Left colon (tissue), 2 donors: ENCODE measurements around the gene TREM1. TPM values are rescaled to one million over a fixed set of nuclear protein-coding genes. Genes with fewer than 3 reads are reported as not detected.

ENCODE experiments used
- ATAC-seq: fragments of 200-7000 bp; cut with Tn5 transposase; one replicate; pipeline ENCODE4 v1.9.1; 2020; ENCODE audit warnings: mild to moderate bottlenecking, moderate library complexity
- DNase-seq, 2 donors: peaks; one replicate each; pipeline ENCODE4 v3.0.0-alpha.2; 2020
- intact Hi-C, 2 donors: fragments of 100-400 bp; cut with DNase I in 1 of 2; cut with micrococcal nuclease in 1 of 2; formaldehyde crosslinking; loops; one replicate each; pipeline versions ENCODE4 v1.11.2 to v1.14.0; 2022; cut with DNase I, micrococcal nuclease
- total RNA-seq, 2 donors: library from RNA; stranded (reverse); fragmentation: NEBNext Ultra II Directional; extraction: Animal tissue kit (Norgen Biotek cat#: 25700); gene quantifications; one replicate each; pipeline ENCODE4 v1.2.1, GENCODE V29; 2021
- donor health status: DM: no; HTN: no; CAD: no.
- donor health status: DM: yes; HTN: yes; CAD: no.

Gene TREM1
- total RNA-seq, 2 donors from 2014 or later = 0.24 TPM; not detected in 1

DNA sequence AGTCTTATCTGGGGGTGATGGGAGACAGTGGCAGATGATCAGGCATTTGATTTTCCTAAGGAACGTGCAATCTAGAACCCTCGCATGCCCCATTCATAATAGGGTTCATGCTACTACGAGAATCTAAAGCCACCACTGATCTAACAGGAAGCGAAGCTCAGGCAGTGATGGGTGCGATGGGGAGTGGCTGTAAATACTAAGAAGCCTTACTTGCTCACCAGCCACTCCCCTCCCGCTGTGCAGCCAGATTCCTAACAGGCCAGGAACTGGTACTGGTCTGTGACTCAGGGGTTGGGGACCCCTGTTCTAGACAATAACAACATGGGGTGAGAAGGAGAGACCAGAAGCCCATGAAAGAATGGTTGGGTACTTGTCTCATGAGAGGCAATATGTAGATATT, 53.8 kb downstream of the TREM1 start:
- ATAC-seq (no peak), DNase-seq (no peak)
- intact Hi-C loops = no loop called here

DNA sequence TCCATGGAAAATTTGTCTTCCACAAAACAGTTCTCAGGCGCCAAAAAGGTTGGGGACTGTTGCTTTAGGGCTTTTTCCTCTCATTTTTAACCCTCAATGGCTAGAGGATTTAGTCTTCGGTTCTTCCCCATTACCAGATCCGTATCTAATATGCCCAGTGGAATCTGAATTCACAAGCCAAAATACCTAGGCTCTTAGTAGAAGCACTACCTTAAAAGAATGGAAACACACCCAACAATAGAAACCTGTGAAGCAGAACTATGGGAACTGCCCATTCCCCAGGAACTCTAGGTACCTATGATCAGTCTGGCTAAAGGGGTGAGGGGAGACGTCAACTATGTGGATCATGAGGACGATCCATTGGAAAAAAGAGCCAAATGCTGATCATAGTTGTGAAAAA, 55.2 kb downstream of the TREM1 start:
- intact Hi-C loops = no loop called here
- ATAC-seq = no peak
- DNase-seq = no peak

DNA sequence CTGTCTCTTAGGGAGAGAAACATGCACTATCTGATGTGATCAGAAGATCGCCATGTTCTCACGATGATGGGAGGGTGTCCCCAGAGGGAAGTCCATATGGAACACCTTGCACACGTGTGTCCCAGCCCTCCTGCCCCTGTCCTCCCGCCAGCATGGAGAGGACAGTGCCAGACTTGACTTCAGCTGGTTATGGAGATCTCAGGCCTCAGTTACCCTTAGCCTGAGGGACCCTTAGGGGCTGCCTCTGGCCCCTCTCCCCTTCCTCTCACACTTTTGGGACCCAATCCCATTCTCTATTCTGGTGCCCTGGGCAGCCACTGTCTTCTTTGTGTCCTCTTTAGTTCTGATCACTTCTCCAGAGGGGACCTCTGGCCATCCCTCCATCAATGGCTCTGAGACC, 56.8 kb downstream of the TREM1 start:
- ATAC-seq = no peak
- intact Hi-C loops = no loop called here

DNA sequence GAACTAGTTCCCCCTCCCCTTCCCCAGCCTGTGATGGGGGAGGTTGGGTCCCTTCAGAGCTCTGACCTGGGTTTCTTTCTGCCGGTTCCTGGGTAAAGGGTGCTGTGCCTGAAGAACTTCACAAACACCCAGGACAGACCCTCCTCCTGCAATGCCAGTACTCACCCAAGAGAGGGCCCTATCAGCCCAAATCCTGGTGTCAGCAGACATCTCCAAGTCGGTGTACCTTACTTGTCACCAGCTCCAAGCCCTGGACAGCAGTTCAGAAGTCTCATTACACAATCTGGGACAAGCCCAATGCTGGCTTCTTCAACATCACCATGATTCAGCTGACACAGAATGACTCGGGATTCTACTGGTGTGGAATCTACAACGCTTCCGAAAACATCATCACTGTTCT, 57.9 kb downstream of the TREM1 start:
- ATAC-seq (no peak), DNase-seq (no peak)
- intact Hi-C loops = no loop called here

More for the DNA sequence above, 56.8 kb downstream of the TREM1 start:
- DNase-seq = no peak

DNA sequence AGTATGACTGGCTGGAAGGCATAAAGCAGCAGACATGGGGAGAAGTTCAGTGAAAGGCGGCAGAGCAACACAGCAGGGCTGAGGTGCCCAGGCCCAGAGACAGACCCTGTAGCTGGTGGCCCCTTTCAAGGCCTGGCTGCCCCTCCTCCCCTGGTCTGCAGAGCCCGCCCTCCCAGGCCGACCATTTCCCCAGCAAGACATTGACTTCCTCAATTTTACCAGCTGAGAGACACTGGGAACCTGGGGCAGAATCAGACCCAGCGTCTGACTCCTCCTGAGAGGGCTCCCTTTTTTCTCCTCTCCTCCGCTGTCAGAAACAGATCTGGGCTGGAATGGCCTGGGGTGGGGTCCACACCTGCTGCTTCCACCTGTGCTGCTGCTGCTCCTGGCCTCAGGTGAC, 58.4 kb downstream of the TREM1 start, which contains the start of gene TREML4:
TREML4 (plus strand) TSS at position 254 of the 400 bp plus-strand sequence; CDS start at position 333, 79 bp downstream.
- ATAC-seq = no peak

DNA sequence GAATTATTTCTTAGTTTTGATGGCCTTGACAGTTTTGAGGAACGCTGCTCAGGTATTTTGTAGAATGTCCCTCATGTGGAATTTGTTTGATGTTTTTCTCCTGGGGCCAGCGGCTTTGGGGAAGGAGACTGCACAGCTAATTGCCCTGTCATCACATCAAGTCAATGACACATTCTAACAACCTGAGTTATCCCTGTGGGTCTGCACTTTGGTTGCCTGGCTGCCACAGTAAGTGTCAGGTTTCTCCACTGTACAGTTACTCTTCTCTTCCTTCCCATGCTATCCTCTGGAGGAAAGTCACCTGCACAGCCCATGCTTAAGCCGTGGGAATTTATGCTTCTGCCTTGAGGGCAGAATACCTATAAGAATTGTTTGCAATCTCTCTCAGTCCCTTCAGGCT, 59.7 kb downstream of the TREM1 start:
- DNase-seq = no peak
- no peak for ATAC-seq
- intact Hi-C loops = no loop called here

More for the DNA sequence above, 58.4 kb downstream of the TREM1 start, which contains the start of gene TREML4:
- intact Hi-C loops = no loop called here
- DNase-seq = no peak

DNA sequence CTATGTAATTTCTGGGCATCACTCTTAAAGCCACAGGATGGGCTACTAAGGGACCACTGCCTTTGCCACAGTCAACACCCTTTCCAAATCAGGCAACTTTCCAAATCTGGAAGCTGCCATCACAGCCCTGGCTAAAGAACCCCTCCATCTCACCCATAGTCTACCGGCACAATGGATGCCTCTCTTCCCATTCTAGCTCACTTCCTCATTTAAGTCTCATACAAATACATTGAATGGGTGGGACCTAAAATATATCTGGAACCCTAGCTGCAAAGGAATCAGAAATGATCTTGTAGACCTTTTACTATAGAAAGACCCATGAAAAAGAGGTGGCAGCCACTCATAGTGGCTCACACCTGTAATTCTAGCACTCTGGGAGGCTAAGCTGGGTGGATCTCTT, 61.7 kb downstream of the TREM1 start:
- intact Hi-C loops = no loop called here
- ATAC-seq (no peak), DNase-seq (no peak)

Other genes starting within 250 kb of the TREM1 start
- gene UNC5CL, start 247.5 kb downstream of the TREM1 start, total RNA-seq = 1 to 10 TPM; 2.2 to 6.6 TPM
- not detected for gene TSPO2, start 244.2 kb downstream of the TREM1 start, total RNA-seq
- not detected for gene APOBEC2, start 233.5 kb downstream of the TREM1 start, total RNA-seq
- gene OARD1, start 214.3 kb downstream of the TREM1 start, total RNA-seq = 10 to 100 TPM; 23.7 to 30.1 TPM
- 10 to 100 TPM; 19.1 to 19.9 TPM for gene NFYA, start 213.7 kb downstream of the TREM1 start, total RNA-seq
- gene TREML1, start 132.3 kb downstream of the TREM1 start, total RNA-seq = not detected
- 1 to 10 TPM in 1 of 2 donors, under 1 TPM in 1; 0.27 to 2.9 TPM for gene TREM2, start 123.6 kb downstream of the TREM1 start, total RNA-seq
- under 1 TPM in 1 of 2 donors, not detected in 1; 0.17 TPM for gene TREML2, start 85.5 kb downstream of the TREM1 start, total RNA-seq
- not detected for gene TREML4, start 58.3 kb downstream of the TREM1 start, total RNA-seq
- under 1 TPM in 1 of 2 donors, not detected in 1; 0.28 TPM for gene NCR2, start 48.9 kb upstream of the TREM1 start, total RNA-seq